ENCODE measurements around the gene VCAN. TPM values are rescaled to one million over a fixed set of nuclear protein-coding genes. Genes with fewer than 3 reads are reported as not detected.

Gene VCAN
- total RNA-seq, 2 donors from 2014 or later = 72.0 to 139 TPM

DNA sequence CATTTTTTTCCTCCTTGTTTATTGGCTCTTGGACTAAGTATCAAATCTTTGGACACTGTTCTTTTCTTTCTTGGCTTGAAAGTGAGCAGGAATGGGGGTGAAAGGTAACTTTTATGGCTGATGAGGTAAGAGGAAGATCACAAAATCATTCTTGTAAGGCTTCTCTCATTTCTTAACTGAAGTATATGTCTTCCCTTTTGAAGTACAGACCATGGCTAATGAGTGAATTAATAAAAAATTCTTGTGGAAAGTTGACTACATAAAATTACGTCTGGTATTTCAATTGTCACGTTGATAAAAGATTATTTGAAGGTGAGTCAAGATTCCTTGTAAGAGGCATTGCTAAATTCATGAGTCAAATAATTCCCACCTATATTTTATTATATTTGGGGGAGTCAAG lies 25.1 kb downstream of the VCAN start:
- no peaks in the 10 kb centered on the region for H3K9me3 ChIP-seq
- no peaks in the 10 kb centered on the region for H3K27me3 ChIP-seq
- peaks cover 6% of the 10 kb centered on the region for H3K36me3 ChIP-seq
- H3K4me1 ChIP-seq = no peaks in the 10 kb centered on the region
- H3K27ac ChIP-seq = no peak overlapping the region
- no peak for DNase-seq (ENCODE audit: low spot score)
- H3K4me3 ChIP-seq = no peak overlapping the region
- TF ChIP-seq, protein P1, sequence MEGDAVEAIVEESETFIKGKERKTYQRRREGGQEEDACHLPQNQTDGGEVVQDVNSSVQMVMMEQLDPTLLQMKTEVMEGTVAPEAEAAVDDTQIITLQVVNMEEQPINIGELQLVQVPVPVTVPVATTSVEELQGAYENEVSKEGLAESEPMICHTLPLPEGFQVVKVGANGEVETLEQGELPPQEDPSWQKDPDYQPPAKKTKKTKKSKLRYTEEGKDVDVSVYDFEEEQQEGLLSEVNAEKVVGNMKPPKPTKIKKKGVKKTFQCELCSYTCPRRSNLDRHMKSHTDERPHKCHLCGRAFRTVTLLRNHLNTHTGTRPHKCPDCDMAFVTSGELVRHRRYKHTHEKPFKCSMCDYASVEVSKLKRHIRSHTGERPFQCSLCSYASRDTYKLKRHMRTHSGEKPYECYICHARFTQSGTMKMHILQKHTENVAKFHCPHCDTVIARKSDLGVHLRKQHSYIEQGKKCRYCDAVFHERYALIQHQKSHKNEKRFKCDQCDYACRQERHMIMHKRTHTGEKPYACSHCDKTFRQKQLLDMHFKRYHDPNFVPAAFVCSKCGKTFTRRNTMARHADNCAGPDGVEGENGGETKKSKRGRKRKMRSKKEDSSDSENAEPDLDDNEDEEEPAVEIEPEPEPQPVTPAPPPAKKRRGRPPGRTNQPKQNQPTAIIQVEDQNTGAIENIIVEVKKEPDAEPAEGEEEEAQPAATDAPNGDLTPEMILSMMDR (IDR thresholded peaks at IDR 0.05) = no peak

DNA sequence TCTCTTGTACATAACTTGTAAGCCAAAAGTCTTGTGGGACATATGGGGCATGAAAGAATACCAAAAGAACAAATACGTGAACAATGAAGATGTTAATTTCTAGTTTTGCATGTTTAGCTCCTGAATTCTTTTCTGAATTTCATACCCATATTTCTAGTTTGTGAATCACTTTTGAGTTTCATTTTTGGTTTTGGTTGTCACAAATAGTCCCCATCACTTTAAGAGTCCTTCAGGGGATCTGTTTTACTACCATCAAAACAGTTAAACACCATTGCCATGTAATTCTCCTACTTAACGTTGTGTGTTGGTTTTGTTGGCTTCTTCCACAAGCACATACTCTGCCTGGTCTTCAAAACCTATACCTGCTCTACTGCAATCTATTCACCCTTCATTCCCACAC lies 27.0 kb downstream of the VCAN start:
- no peaks in the 10 kb centered on the region for H3K27me3 ChIP-seq
- no peak for DNase-seq (ENCODE audit: low spot score)
- TF ChIP-seq, protein P1 (IDR thresholded peaks at IDR 0.05) = no peak
- no peaks in the 10 kb centered on the region for H3K4me1 ChIP-seq
- no peaks in the 10 kb centered on the region for H3K9me3 ChIP-seq
- H3K4me3 ChIP-seq = no peak overlapping the region
- peaks cover 4% of the 10 kb centered on the region for H3K36me3 ChIP-seq
- no peak overlapping the region for H3K27ac ChIP-seq

DNA sequence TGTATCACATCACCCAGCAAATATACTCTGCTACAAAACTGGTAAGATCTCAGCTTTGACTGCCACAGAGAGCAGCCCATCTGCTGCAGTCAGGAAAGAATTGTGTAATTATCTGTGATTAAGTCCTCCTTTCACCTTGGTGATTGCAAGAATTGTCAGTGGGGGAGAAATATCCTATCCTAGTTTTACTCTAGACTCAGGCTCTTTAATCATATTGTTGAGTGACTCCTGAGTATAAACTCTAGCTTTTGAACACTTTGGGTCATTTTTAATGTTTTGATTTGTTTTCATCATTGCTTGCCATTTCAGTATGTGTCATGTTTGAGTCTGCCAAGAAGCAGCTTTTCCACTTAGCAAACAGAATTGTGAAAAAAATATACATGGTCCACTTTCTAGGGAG lies 32.1 kb downstream of the VCAN start:
- TF ChIP-seq, protein P1 (IDR thresholded peaks at IDR 0.05) = no peak
- Histone ChIP-seq H3K27ac (no peak overlapping the region), H3K4me3 (no peak overlapping the region), H3K27me3 (no peaks in the 10 kb centered on the region), H3K36me3 (no peaks in the 10 kb centered on the region), H3K9me3 (no peaks in the 10 kb centered on the region), H3K4me1 (no peaks in the 10 kb centered on the region)
- DNase-seq (ENCODE audit: low spot score) = no peak

DNA sequence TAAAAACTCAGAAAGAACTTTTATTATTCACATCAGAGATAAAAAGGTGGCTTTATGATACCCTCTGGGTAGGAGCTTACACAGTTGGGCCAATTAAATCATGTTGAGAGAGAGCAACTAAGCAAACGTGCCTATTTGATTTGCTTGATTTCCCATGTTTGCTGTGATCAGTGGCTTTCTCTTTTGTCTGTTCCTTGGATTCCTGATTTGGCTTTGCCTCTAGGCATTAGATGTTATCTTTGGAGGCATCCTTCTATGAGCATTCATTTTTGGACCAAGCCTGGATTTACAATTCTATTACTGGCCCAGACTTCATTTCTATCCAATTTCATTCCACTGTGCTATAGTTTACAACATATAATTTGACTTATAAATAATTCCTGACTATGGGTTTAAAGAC lies 35.9 kb downstream of the VCAN start:
- TF ChIP-seq, protein P1 (IDR thresholded peaks at IDR 0.05) = no peak
- no peaks in the 10 kb centered on the region for H3K36me3 ChIP-seq
- no peaks in the 10 kb centered on the region for H3K27me3 ChIP-seq
- H3K9me3 ChIP-seq = no peaks in the 10 kb centered on the region
- no peak overlapping the region for H3K4me3 ChIP-seq
- no peak overlapping the region for H3K27ac ChIP-seq
- no peak for DNase-seq (ENCODE audit: low spot score)
- H3K4me1 ChIP-seq = peaks cover 0 to 12% of the 10 kb centered on the region in 2 donors

DNA sequence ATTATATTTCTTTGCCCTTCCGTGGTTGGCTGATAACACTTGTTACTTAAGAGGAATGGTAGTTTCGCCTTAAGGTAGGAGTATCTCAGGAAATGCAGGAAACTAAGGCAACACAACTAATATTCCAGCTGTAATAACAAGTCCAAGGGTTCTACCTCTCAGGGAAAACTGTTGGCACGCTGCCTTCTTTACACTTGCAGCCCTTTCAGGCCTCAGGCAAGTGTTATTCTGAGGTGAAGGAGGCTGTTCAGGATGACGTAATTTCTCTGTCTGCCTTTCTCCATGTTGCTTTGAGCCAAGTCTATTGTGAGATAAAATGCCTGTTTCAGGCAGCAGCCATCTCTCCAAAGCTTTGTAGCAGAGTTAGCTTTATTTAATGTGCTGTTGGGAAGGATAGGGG lies 38.0 kb downstream of the VCAN start:
- H3K9me3 ChIP-seq = no peaks in the 10 kb centered on the region
- DNase-seq (ENCODE audit: low spot score) = no peak
- no peaks in the 10 kb centered on the region for H3K36me3 ChIP-seq
- TF ChIP-seq, protein P1 (IDR thresholded peaks at IDR 0.05) = no peak
- no peaks in the 10 kb centered on the region for H3K27me3 ChIP-seq
- peaks cover 0 to 12% of the 10 kb centered on the region in 2 donors for H3K4me1 ChIP-seq
- no peak overlapping the region for H3K27ac ChIP-seq
- H3K4me3 ChIP-seq = no peak overlapping the region

DNA sequence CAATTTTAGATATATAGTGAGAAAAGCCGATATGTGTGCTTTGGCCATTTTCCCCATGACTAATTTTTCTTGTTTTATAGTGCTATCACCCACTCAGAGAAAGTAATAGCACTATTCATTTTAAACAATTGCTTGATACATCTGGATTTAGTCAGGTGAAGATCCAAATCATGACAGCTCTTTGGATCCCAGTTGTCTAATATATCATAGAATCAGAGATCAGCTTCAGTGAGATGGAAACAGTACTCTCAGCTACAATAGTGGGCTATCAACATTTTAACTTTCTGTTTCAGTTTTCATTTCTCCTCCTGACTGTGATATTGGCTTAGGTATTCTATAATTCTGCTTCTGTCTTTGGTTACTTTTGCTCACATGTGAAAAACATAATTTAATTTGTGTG lies 38.7 kb downstream of the VCAN start:
- Histone ChIP-seq H3K27ac (peak overlapping the region in 1 of 2 donors; percentile 15), H3K36me3 (no peaks in the 10 kb centered on the region), H3K4me3 (no peak overlapping the region), H3K4me1 (peaks cover 0 to 12% of the 10 kb centered on the region in 2 donors), H3K9me3 (no peaks in the 10 kb centered on the region), H3K27me3 (no peaks in the 10 kb centered on the region)
- TF ChIP-seq, protein P1 (IDR thresholded peaks at IDR 0.05) = no peak
- no peak for DNase-seq (ENCODE audit: low spot score)
